Fibroblast of peridontal ligament (primary cell): Measurements from ENCODE around the gene PLD3.
"Not testable (repeated sequence)": the region's sequence is repeated elsewhere in the genome, so short reads cannot be mapped to it uniquely, and the experiment has no call there.

Experiments
- DNase-seq: peaks from one replicate; pipeline ENCODE4 v3.0.0-alpha.2; 2010; ENCODE audit errors: extremely low read depth

The PLD3 gene

DNA sequence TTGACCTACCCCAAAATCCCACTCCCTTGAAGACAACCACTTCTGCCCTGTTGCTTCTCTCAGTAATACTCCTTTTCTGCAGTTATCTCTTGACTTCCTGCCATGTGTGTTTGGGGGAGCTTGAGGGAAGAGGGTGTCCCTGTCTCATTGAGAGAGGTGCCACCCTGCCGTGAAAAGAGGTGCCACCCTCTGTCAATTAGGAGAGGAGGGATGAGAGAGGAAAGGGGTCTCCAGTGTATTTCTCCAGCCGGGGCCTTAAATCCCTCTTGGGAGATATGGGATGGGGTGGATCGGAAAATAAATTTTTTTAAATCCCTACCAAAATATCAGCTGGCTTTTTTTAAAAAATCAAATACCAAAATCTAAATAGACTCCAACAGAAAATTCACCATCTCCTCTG lies 16.5 kb downstream of the PLD3 start:
- DNase-seq = no peak

- DNase-seq = peak; percentile 59
Measured at GRCh38 chr19:40365613-40366401, 17.3 kb downstream of the PLD3 start.

DNA sequence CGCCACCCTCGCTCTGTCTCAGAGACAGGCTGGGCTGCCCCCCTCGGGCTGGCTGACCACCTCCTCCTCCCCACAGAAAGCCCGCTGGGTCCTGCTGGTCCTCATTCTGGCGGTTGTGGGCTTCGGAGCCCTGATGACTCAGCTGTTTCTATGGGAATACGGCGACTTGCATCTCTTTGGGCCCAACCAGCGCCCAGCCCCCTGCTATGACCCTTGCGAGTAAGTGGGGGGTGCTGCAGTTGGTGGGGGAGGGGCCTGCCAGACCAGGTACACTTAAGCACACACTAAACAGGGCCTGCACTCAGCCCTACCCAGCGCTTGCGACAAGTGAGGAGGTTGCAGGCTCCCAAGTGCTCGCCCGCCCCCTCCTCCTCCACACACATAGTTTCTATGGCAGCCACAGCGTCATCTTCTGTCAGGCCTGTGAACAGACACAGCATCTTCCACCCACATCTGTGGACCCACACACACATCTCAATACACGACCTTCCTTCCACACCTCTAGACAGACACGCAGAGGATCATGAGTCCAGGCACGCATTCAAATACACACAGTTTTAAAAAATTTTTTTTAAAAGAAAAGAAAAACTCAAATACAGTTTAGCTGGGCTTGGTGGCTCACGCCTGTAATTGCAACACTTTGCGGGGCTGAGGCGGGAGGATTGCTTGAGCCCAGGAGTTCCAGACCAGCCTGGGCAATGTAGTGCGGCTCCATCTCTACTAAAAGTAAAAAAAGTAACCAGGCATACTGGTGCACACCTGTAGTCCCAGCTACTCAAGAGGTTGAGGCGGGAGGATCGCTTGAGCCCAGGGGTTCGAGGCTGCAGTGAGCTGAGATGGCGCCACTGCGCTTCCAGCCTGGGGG lies 18.4 kb downstream of the PLD3 start:
- no peak for DNase-seq

DNA sequence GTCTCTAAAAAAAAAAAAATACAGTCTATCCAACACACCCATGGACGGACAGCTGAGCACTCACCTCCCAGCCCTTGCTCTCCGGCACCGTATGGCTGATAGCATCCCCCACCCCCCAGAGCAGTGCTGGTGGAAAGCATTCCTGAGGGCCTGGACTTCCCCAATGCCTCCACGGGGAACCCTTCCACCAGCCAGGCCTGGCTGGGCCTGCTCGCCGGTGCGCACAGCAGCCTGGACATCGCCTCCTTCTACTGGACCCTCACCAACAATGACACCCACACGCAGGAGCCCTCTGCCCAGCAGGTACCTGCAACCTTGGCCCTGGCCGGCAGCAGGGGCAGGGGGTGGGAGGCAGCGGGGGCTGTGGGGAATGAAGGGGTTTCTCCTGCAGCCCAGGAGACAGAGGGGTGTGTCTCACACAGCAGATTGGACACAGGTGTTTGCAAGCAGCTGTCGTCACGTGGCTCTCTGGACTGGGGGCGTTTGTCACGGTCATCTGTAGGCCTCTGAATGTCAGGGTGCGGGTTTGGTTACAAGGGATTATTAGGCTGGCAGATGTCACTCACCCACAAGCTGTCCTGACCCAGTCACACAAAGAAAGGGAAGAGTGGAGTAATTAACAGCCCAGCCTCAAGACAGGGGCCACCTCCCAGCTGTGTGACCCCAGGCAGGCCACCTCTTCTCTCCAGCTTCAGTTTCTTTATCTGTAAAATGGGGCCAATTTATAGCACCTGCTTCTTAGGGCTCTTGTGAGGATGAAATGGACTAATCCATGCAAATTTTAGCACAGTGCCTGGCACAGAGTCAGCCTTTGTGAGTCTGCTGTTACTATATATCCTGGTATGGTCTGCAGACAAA lies 19.3 kb downstream of the PLD3 start:
- no peak for DNase-seq

DNA sequence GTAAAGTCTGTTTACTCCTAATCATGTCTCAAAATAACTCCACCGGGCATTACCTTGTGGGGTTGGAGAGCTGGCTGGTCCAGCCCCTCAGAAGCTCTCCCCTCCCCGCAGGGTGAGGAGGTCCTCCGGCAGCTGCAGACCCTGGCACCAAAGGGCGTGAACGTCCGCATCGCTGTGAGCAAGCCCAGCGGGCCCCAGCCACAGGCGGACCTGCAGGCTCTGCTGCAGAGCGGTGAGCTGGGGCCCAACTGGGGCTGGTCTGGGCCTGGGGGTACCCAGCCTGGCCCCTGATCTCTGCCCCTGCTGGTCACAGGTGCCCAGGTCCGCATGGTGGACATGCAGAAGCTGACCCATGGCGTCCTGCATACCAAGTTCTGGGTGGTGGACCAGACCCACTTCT lies 21.3 kb downstream of the PLD3 start:
- DNase-seq = no peak

DNA sequence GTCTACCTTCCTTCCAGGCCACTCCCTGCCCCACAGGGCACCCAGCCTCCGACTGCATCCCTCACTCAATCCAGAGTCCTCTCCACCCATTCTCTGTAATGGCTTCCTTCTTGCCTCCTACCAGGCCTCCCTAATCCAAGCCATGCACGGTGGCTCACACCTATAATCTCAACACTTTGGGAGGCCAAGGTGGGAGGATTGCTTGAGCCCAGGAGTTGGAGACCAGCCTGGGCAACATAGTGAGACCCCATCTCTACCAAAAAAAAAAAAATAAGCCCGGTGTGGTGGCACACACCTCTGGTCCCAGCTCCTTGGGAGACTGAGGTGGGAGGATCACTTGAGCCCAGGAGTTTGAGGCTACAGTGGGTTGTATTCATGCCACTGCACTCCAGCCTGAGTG lies 21.8 kb downstream of the PLD3 start:
- not testable (repeated sequence) for DNase-seq

DNA sequence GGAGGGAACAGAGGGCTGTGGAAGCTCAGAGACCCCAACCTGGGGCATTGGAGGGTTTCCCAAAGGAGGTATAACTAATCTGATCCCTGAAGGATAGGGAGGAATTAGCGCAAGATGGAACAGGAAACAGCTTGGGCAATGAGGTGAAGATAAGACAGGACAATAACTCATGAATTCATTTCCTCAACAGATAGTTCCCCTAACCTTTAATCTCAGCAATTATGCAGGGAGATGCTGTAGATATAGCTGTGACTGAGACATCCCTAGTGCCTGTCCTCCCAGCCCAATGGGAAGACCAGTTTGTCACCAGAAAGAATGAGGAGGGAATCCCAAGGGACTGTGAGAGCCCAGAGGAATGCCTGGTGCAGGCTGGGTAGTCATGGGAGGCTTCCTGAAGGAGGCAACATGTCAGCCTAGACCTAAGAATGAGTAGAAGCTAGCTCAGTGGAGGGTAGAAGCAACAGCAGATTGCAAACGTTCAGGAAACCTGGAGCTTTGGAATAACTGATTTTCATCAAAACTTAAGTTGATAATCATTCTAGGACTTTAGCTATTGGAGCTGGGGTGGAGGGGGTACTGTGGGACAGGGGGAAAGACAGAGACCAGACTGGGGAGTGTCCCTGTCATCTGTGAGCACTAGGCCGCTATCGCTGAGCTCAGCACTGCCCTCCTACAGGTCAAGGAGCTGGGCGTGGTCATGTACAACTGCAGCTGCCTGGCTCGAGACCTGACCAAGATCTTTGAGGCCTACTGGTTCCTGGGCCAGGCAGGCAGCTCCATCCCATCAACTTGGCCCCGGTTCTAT lies 22.7 kb downstream of the PLD3 start:
- DNase-seq = no peak

- no peak for DNase-seq
Measured at GRCh38 chr19:40371802-40372122, 23.3 kb downstream of the PLD3 start.

- no peak for DNase-seq
Measured at GRCh38 chr19:40374084-40374483, 25.6 kb downstream of the PLD3 start.

GRCh38 chr19:40376286-40376862 lies 27.9 kb downstream of the PLD3 start:
- no peak for DNase-seq

DNA sequence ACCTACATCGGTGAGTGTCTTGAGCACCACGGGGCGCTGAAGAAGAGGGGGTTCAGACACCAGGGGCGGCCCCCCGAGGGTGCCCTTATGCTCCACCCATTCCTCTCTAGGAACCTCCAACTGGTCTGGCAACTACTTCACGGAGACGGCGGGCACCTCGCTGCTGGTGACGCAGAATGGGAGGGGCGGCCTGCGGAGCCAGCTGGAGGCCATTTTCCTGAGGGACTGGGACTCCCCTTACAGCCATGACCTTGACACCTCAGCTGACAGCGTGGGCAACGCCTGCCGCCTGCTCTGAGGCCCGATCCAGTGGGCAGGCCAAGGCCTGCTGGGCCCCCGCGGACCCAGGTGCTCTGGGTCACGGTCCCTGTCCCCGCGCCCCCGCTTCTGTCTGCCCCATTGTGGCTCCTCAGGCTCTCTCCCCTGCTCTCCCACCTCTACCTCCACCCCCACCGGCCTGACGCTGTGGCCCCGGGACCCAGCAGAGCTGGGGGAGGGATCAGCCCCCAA lies 29.4 kb downstream of the PLD3 start:
- no peak for DNase-seq

GRCh38 chr19:40378509-40378908 lies 30.0 kb downstream of the PLD3 start:
- DNase-seq = no peak

GRCh38 chr19:40379446-40380198 lies 31.1 kb downstream of the PLD3 start:
- no peak for DNase-seq

- no peak for DNase-seq
Measured at GRCh38 chr19:40380199-40381037, 31.9 kb downstream of the PLD3 start.

DNA sequence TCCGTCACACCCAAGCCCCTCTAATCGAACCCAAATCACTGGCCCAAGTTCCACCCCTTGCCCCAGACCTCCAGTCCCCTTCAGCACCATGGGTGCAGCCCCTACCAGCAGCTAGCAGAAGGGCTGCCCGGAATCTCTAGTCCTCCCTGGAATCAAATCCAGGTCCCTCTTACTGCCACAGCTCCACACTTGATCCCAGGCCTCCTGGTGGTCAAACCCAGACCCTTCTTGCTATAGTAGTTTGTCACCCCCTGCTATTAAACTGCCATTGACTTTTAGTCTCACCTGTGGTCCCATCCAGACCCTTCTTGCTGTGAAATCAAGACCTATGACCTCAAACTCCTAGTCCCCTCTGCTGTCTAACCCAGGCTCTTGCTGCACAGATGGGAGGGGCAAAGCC lies 32.8 kb downstream of the PLD3 start:
- DNase-seq = no peak

GRCh38 chr19:40383668-40384248 lies 35.3 kb downstream of the PLD3 start:
- no peak for DNase-seq

DNA sequence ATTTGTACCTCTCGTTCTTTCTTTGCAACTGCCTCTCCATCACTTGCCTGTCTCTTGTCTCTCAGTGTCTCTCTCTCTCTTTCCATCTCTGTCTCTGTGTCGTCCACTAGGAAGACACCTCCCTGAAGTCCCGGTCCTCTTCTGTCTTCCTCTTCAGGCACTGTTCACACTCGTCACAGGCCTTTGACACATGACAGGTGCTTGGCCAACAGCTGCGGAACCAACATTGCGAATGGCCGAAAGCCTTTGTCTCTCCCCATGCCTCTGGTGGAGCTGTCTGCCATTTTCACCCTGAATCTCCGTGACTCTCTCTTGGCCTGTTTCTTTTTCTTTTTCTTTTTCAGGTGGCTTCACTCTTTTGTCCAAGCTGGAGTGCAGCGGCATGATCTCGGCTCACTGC lies 38.7 kb downstream of the PLD3 start:
- no peak for DNase-seq

DNA sequence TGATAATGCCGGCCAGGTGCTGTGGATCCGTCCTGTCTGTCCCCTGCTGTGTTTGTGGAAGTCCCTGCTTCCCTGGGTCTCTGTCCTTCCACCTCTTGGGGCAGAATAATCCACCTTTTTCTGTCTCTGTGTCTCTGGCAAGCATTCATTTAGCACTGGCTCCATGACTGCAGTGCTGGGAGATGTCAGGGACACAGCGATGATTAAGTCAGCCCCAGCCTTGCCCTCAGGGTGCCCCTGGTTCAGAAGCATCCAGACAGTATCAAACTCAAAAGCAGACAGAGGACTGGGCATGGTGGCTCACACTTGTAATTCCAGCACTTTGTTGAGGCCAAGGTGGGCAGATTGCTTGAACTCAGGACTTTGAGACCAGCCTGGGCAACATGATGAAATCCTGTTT lies 40.0 kb downstream of the PLD3 start:
- DNase-seq = no peak
